ENCODE data around the gene RADIL.

GRCh38 chr7:4803397-4804241 lies 79.9 kb downstream of the RADIL start:
- TF ChIP-seq ZBTB49 (tag by site-specific recombination; IDR thresholded peaks at IDR 0.05; ENCODE audit: low read depth) (no peak), YY1 (tag by site-specific recombination; IDR thresholded peaks at IDR 0.05) (no peak), ZNF629 (tag by site-specific recombination; IDR thresholded peaks at IDR 0.05) (no peak), GFI1B (tag by site-specific recombination; IDR thresholded peaks at IDR 0.05) (no peak), ZNF837 (tag by site-specific recombination; IDR thresholded peaks at IDR 0.05) (no peak), CTCF (tag by site-specific recombination; IDR thresholded peaks at IDR 0.05) (no peak)
- TF ChIP-seq, protein P1, sequence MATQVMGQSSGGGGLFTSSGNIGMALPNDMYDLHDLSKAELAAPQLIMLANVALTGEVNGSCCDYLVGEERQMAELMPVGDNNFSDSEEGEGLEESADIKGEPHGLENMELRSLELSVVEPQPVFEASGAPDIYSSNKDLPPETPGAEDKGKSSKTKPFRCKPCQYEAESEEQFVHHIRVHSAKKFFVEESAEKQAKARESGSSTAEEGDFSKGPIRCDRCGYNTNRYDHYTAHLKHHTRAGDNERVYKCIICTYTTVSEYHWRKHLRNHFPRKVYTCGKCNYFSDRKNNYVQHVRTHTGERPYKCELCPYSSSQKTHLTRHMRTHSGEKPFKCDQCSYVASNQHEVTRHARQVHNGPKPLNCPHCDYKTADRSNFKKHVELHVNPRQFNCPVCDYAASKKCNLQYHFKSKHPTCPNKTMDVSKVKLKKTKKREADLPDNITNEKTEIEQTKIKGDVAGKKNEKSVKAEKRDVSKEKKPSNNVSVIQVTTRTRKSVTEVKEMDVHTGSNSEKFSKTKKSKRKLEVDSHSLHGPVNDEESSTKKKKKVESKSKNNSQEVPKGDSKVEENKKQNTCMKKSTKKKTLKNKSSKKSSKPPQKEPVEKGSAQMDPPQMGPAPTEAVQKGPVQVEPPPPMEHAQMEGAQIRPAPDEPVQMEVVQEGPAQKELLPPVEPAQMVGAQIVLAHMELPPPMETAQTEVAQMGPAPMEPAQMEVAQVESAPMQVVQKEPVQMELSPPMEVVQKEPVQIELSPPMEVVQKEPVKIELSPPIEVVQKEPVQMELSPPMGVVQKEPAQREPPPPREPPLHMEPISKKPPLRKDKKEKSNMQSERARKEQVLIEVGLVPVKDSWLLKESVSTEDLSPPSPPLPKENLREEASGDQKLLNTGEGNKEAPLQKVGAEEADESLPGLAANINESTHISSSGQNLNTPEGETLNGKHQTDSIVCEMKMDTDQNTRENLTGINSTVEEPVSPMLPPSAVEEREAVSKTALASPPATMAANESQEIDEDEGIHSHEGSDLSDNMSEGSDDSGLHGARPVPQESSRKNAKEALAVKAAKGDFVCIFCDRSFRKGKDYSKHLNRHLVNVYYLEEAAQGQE (tag by site-specific recombination; IDR thresholded peaks at IDR 0.05), result no peak
